GM18520 (cell line): Measurements from ENCODE around the gene TPSAB1.
"Not testable (repeated sequence)": the region's sequence is repeated elsewhere in the genome, so short reads cannot be mapped to it uniquely, and the experiment has no call there.

Source experiments
- ATAC-seq: cut with Tn5 transposase; IDR thresholded peaks from one replicate; pipeline ENCODE4 v1.9.1; 2021; ENCODE audit not compliant: unreplicated experiment

The TPSAB1 gene

GRCh38 chr16:1223355-1224214, 16.9 kb upstream of the TPSAB1 start:
- ATAC-seq, result no peak

- ATAC-seq, result no peak
These were observed 15.9 kb upstream of the TPSAB1 start for GRCh38 chr16:1224558-1224957.

- ATAC-seq, result no peak
These were observed 15.5 kb upstream of the TPSAB1 start, which contains the start of gene TPSG1 for GRCh38 chr16:1225051-1225451. Gene TPSG1, minus strand, starts transcription at chr16:1225268. Its CDS starts 16 bp downstream, at chr16:1225252.

- ATAC-seq, result not testable (repeated sequence)
These were observed 14.7 kb upstream of the TPSAB1 start for GRCh38 chr16:1225728-1226311.

GRCh38 chr16:1226692-1227091, 13.8 kb upstream of the TPSAB1 start:
- ATAC-seq, result not testable (repeated sequence)

- ATAC-seq, result not testable (repeated sequence)
These were observed 12.3 kb upstream of the TPSAB1 start for GRCh38 chr16:1228227-1228626.

GRCh38 chr16:1229476-1229875, 11.0 kb upstream of the TPSAB1 start:
- ATAC-seq, result not testable (repeated sequence)

- not testable (repeated sequence) for ATAC-seq
These were observed 10.4 kb upstream of the TPSAB1 start, which contains the start of gene TPSB2 for GRCh38 chr16:1230084-1230470. Gene TPSB2, minus strand, starts transcription at chr16:1230184. Its CDS starts 233 bp downstream, at chr16:1229951.

GRCh38 chr16:1230471-1231212, 9.9 kb upstream of the TPSAB1 start:
- not testable (repeated sequence) for ATAC-seq

GRCh38 chr16:1231301-1231700, 9.2 kb upstream of the TPSAB1 start:
- ATAC-seq, result not testable (repeated sequence)

GRCh38 chr16:1232049-1232748, 8.3 kb upstream of the TPSAB1 start:
- ATAC-seq, result not testable (repeated sequence)

- not testable (repeated sequence) for ATAC-seq
These were observed 3.8 kb upstream of the TPSAB1 start for GRCh38 chr16:1236659-1237058.

GRCh38 chr16:1237990-1238389, 2.5 kb upstream of the TPSAB1 start:
- ATAC-seq, result no peak

- not testable (repeated sequence) for ATAC-seq
These were observed 1.6 kb upstream of the TPSAB1 start for GRCh38 chr16:1238909-1239308.

- ATAC-seq, result not testable (repeated sequence)
These were observed 930 bp upstream of the TPSAB1 start for GRCh38 chr16:1239575-1239974.

GRCh38 chr16:1241081-1241480, 576 bp downstream of the TPSAB1 start:
- not testable (repeated sequence) for ATAC-seq

- not testable (repeated sequence) for ATAC-seq
These were observed 2.9 kb downstream of the TPSAB1 start for GRCh38 chr16:1243363-1243762.

- not testable (repeated sequence) for ATAC-seq
These were observed 3.7 kb downstream of the TPSAB1 start for GRCh38 chr16:1243907-1244850.

GRCh38 chr16:1244881-1245280, 4.4 kb downstream of the TPSAB1 start:
- ATAC-seq, result no peak
